ENCODE results near the gene DNAJC21. TPM values are rescaled to one million over a fixed set of nuclear protein-coding genes. Genes with fewer than 3 reads are reported as not detected.

Gene DNAJC21
- polyA plus RNA-seq, 3 donors: 8.5 to 10.2 (median 8.6) TPM

- Histone ChIP-seq H3K79me2 (ENCODE audit: insufficient read depth, low read length) (peaks cover 6% of the 10 kb centered on the region), H3K27me3 (ENCODE audit: control insufficient read depth in 2 of 2, insufficient read depth in 2 of 2, low read length in 2 of 2) (no peaks in the 10 kb centered on the region), H3K27ac (ENCODE audit: low read depth in 1 of 2, low read length in 2 of 2) (peak overlapping the region in 1 of 2 donors; percentile 3), H3K9ac (ENCODE audit: insufficient read depth, low read length, poor library complexity, severe bottlenecking) (no peak overlapping the region), H2AFZ (ENCODE audit: insufficient read depth, low read depth, low read length, poor library complexity, severe bottlenecking) (no peak overlapping the region), H3K4me2 (replicated peaks; ENCODE audit: extremely low read depth, low read length, poor library complexity, severe bottlenecking) (no peak overlapping the region), H3K4me1 (ENCODE audit: control insufficient read depth in 1 of 2, insufficient read depth in 2 of 2, low read length in 2 of 2) (peaks cover 6% of the 10 kb centered on the region in 2 donors), H3K36me3 (replicated peaks in 1 of 2; ENCODE audit: control insufficient read depth in 1 of 2, insufficient read depth in 2 of 2, low read length in 2 of 2) (peaks cover 63 to 70% of the 10 kb centered on the region in 2 donors), H3K9me3 (replicated peaks in 1 of 2; ENCODE audit: control insufficient read depth in 1 of 2, insufficient read depth in 1 of 2, low read length in 2 of 2) (no peaks in the 10 kb centered on the region), H4K20me1 (ENCODE audit: insufficient read depth, low read length) (no peaks in the 10 kb centered on the region), H3K4me3 (replicated peaks in 1 of 3; ENCODE audit: low read depth in 2 of 3, low read length in 3 of 3) (no peak overlapping the region)
- Mint-ChIP-seq H3K27ac (peak overlapping the region in 1 of 7 donors; percentile 65), H3K4me3 (no peak overlapping the region), H3K4me1 (peaks cover 4% of the 10 kb centered on the region), H3K9me3 (no peaks in the 10 kb centered on the region), H3K27me3 (ENCODE audit: low read depth in 3 of 3) (no peaks in the 10 kb centered on the region), H3K36me3 (peaks cover 48 to 59% of the 10 kb centered on the region in 2 donors)
- WGBS (ENCODE audit: insufficient coverage): 27% methylated on average over 2 of the region's 3 CpGs
- peak in 2 of 3 donors; percentile 37 to 61 for DNase-seq
- intact Hi-C loops (cut with micrococcal nuclease): loop anchor here in 1 of 2 donors (10.0 kb wide), 1 partner anchor 1479 kb away; the partner anchor contains the start of gene TARS1
- no peak for TF ChIP-seq CTCF (IDR thresholded peaks at IDR 0.05)
Measured at GRCh38 chr5:34923694-34924461, 5.5 kb upstream of the DNAJC21 start.

- Mint-ChIP-seq H3K27ac (no peak overlapping the region), H3K4me3 (no peak overlapping the region), H3K9me3 (no peaks in the 10 kb centered on the region), H3K27me3 (ENCODE audit: low read depth in 3 of 3) (no peaks in the 10 kb centered on the region), H3K36me3 (peaks cover 48 to 55% of the 10 kb centered on the region in 2 donors), H3K4me1 (peaks cover 6% of the 10 kb centered on the region)
- no peak for TF ChIP-seq CTCF (IDR thresholded peaks at IDR 0.05)
- Histone ChIP-seq H3K9me3 (replicated peaks in 1 of 2; ENCODE audit: control insufficient read depth in 1 of 2, insufficient read depth in 1 of 2, low read length in 2 of 2) (no peaks in the 10 kb centered on the region), H3K4me1 (ENCODE audit: control insufficient read depth in 1 of 2, insufficient read depth in 2 of 2, low read length in 2 of 2) (peaks cover 8% of the 10 kb centered on the region in 2 donors), H4K20me1 (ENCODE audit: insufficient read depth, low read length) (no peaks in the 10 kb centered on the region), H3K27ac (ENCODE audit: low read depth in 1 of 2, low read length in 2 of 2) (no peak overlapping the region), H3K4me2 (replicated peaks; ENCODE audit: extremely low read depth, low read length, poor library complexity, severe bottlenecking) (no peak overlapping the region), H2AFZ (ENCODE audit: insufficient read depth, low read depth, low read length, poor library complexity, severe bottlenecking) (no peak overlapping the region), H3K36me3 (replicated peaks in 1 of 2; ENCODE audit: control insufficient read depth in 1 of 2, insufficient read depth in 2 of 2, low read length in 2 of 2) (peaks cover 59 to 70% of the 10 kb centered on the region in 2 donors), H3K27me3 (ENCODE audit: control insufficient read depth in 2 of 2, insufficient read depth in 2 of 2, low read length in 2 of 2) (no peaks in the 10 kb centered on the region), H3K4me3 (replicated peaks in 1 of 3; ENCODE audit: low read depth in 2 of 3, low read length in 3 of 3) (no peak overlapping the region), H3K79me2 (ENCODE audit: insufficient read depth, low read length) (peaks cover under 1% of the 10 kb centered on the region), H3K9ac (ENCODE audit: insufficient read depth, low read length, poor library complexity, severe bottlenecking) (no peak overlapping the region)
- intact Hi-C loops (cut with micrococcal nuclease): loop anchor here in 1 of 2 donors (10.0 kb wide), 1 partner anchor 1480 kb away; the partner anchor contains the start of gene TARS1
- DNase-seq: no peak
Measured at GRCh38 chr5:34924462-34924765, 4.9 kb upstream of the DNAJC21 start.

Data from CD14-positive monocyte (primary cell).